ENCODE data around the gene CD81.
"Not testable (repeated sequence)": the region's sequence is repeated elsewhere in the genome, so short reads cannot be mapped to it uniquely, and the experiment has no call there.

Gene CD81, protein sequence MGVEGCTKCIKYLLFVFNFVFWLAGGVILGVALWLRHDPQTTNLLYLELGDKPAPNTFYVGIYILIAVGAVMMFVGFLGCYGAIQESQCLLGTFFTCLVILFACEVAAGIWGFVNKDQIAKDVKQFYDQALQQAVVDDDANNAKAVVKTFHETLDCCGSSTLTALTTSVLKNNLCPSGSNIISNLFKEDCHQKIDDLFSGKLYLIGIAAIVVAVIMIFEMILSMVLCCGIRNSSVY

DNA sequence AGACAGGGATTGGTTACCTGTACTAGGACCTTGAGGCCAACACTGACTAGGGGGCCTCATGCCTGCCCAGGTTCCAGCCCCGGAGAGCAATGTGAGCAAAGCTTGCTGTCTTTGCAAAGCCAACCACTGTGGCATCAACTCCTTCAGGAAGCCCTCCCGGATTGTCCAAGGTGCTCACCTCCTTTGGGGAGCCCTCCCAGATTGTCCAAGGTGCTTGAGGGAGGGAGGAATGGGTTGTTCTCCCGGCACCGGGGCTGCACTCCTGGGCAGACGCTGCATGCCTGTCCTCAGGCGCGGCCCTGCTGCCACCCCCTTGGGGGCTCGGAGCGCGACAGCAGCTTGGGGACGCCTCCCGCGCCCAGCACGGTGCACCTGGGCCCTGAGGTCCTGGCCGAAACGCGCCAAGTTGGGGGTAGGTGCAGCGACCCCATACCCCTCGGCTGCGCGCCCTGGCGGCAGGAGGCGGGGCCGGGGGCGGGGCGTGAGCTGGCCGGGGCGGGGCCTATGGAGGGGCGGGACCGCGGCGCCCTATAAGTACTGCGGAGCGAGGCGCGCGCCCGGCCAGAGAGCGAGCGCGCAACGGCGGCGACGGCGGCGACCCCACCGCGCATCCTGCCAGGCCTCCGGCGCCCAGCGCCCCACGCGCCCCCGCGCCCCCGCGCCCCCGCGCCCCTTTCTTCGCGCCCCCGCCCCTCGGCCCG, at the start of gene CD81:
TSS of gene CD81 (plus strand) at position 560 of the 701 bp plus-strand sequence. CDS start 240 bp downstream, outside the sequence.
- DNase-seq = peak; percentile 72

DNA sequence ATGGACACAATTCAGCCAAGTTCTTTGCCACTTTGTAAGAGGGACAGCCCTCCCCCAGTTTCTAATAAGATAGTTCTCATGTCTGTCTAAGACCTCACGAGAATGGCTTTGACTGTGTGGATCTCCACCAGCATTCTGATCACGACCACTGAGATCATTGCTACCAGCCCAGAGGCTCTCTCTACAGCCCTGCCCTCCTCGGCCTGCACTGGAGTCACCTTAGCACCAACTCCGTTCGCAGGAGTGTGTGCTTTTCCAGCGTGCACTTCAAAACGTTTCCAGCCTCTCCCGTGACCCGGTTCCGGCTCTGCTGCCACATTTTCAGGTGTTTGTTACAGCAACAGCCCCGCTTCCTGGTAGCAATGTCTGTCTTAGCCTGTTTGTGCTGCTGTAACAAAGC, 49.1 kb upstream of the CD81 start:
- DNase-seq = no peak

DNA sequence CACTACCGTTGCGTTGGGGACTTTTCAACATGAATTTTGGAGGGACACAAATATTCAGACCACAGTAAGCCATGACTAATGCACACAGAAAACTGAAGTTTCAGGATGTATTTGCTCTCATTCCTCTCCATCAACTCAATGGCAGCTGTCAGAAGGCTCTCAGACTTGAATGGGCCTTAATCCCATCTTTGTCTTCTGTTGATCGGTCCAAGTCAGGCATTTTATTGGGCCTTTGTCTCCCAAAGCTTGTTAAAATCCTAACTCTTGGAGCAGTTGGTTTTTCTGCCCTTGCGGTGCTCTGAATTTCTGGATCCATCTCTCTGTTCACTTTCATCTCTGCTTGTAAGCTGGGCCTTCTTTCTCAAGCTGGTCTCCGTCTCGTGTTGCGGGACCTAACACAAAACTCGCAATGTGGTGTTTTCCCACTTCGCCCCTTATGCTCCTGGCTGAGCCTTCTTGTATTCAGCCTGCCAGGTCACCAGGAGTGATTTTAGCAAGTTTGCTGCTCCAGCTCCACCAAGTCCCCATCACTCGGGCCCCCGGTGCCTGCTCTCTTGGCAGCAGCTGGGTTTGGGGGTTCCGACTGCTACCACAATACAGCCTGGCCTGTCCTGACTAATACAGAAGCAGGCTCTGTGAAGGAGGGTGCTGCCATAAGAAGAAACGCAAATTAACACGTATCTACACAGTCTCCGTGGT, 48.3 kb upstream of the CD81 start:
- DNase-seq = no peak

DNA sequence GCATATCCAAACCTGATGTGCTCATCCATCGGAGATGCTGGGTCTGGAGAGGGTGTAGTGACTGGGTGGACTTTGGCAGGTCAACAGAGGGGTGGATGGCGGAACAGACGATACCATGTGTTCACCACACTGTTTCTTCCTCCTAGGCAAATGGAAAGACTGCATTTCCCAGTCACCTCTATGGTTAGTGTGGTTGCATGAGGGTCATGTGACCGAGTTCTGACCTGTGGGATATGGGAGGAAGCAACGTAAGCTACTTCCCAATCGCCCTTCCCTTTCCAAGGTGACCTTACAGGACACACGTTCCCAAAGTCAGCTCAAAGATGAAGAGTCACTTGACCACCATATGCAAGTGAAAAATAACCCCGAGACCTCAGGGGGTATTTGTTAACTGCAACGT, 47.6 kb upstream of the CD81 start:
- DNase-seq = no peak

DNA sequence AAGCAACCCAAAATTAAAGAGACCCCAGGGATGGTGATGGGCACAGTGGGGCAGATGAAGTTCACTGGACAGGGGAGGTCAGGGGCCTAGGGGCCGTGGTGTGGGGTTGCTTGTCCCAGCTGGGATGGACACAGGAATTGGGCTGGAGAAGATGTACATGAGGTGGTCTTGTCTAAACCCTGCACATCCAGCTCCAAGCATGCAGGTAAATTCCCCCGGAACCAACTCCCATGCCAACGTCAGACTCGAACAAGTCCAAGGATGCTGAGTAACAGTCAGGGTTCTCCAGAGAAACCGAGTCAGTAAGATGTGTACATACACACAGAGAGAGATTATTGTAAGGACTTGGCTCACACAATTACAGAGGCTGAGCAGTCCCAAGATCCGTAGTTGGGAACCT, 46.4 kb upstream of the CD81 start:
- no peak for DNase-seq

DNA sequence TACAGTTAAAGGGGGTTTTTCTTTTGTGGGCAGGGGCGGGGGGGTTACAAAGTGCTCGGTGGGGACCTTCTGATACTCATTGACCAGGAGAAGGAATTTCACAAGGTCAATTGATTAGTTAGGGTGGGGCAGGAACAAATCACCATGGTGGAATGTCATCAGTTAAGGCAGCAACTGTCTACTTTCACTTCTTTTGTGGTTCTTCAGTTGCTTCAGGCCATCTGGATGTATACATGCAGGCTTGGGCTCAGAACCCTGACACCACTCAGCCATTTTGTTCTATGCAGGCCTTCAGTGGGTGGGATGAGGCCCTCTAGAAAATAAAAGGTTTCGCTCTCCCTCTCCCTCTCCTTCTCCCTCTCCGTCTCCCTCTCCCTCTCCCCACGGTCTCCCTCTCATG, 45.7 kb upstream of the CD81 start:
- no peak for DNase-seq

DNA sequence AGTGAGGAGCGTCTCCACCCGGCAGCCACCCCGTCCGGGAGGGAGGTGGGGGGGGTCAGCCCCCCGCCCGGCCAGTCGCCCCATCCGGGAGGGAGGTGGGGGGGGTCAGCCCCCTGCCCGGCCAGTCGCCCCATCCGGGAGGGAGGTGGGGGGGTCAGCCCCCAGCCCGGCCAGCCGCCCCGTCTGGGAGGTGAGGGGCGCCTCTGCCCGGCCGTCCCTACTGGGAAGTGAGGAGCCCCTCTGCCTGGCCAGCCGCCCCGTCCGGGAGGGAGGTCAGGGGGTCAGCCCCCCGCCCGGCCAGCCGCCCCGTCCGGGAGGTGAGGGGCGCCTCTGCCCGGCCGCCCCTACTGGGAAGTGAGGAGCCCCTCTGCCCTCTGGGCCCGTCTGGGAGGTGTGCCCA, 44.5 kb upstream of the CD81 start:
- not testable (repeated sequence) for DNase-seq

DNA sequence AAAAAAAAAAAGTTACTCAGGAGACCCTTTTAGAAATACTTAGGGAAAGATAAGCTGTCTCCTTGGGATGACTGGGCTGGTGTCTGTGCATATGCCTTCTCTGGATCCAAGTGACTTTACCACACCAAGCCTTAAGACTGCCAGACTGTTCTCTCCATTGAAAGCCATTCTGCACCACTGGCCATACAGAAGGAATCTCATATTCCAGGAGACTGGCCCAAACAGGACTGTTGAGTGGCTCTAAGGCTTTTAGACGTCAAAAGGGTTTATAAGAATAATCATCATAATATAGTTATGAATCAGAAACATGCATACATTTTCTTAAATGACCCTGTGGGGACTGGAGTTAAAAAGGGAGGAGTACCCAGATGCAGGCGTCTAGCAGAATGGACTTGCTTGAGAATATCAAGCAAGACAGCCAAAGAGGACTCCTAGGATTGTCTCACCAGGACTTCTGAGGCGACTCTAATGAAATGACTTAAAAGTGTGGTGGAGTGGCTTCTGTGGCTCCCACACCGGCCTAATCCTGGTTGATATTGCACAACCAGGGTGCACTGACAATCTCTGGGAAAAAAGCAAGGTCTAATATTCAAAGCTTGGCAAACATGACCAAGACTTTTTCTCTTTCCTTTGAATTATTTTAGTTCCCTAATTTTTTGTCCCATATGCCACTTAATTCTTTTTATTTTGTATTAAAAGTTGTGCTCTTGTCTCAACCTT, 43.5 kb upstream of the CD81 start:
- DNase-seq = not testable (repeated sequence)

DNA sequence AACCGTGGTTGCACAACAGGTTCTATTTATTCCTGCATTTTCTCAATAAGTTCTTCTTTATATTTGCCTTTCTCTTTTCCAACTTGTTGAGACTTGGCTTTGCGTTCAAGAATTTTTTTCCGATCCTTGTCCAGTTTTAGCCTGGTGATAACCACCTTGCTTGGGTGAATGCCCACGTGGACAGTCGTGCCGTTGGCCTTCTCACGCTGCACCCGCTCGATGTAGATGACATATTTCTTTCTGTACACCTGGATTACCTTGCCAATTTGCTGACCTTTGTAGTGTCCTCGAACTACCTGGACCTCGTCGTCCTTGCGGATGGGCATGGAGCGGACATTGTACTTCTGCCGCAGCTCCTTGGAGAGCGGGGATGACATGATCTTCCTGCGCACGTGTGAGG, 41.8 kb upstream of the CD81 start:
- DNase-seq = not testable (repeated sequence)

DNA sequence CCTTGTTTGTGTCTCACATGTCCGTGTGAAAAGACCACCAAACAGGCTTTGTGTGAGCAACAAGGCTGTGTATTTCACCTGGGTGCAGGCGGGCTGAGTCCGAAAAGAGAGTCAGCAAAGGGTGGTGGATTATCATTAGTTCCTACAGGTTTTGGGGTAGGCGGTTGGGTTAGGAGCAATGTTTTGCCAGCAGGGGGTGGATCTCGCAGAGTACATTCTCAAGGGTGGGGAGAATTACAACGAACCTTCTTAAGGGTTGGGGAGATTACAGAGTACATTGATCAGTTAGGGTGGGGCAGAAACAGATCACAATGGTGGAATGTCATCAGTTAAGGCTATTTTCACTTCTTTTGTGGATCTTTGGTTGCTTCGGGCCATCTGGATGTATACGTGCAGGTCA, 38.4 kb upstream of the CD81 start:
- not testable (repeated sequence) for DNase-seq

DNA sequence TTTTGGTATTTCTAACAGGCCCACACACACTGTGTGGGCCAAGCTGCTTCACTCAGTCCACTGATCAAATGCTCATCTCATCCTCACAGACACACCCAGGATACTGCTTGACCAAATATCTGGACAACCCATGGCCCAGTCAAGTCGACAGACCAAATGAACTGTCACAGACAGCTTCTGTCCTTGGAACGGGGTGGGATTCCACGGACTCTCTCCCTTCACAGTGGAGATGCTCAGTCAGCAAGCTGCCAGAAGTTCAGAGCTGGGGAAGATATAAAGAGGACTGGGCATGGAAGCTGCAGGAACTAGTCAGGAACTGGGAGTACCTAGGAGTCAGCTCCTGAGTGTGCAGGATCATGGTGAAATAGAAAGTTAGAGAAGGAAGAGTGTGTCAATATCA, 34.6 kb upstream of the CD81 start:
- DNase-seq = no peak

DNA sequence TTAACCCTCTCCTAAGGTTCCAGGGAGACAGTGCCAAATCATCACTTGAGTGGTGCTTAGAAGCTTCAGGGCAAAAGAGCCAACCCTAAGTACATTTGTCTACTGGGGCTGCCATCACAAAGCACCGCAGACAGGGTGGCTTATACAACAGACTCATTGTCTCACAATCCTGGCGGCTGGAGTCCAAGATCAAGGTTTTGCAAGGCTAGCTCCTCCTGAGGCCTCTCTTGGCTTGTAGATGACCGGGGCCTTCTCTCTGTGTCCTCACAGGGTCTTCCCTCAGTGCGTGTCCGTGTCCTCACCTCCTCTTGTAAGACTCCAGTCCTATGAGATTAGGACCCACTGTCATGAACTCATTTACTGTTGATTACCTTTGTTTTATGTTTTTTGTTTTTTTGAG, 34.1 kb upstream of the CD81 start:
- no peak for DNase-seq

DNA sequence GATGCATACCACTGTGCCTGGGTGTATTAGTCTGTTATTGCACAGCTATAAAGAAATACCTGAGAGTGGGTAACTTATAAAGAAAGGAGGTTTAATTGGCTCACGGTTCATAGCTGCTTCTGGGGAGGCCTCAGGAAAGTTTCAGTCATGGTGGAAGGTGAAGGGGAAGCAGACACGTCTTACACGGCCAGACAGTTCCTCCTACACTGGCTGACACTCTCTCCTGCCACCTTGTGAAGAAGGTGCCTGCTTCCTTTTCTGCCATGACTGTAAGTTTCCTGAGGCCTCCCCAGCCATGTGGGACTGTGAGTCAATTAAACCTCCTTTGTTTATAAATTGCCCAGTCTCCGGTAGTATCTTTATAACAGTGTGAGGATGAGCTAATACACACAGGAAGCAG, 33.6 kb upstream of the CD81 start:
- no peak for DNase-seq

DNA sequence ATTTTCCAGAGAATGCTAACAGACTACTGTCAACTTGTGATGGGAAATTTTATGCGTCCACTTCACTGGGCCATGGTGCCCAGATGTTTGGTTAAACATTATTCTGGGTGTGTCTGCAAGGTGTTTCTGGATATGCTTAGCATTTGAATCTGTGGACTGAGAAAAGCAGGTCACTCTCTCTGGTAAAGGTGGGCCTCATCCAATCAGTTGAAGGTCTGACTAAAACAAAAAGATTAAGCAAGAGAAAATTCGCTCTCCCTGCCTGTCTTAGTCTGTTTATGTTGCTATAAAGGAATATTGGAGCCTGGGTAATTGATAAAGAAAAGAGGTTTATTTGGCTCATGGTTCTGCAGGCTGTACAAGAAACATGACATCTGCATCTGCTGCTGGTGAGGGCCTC, 32.1 kb upstream of the CD81 start:
- DNase-seq = no peak

DNA sequence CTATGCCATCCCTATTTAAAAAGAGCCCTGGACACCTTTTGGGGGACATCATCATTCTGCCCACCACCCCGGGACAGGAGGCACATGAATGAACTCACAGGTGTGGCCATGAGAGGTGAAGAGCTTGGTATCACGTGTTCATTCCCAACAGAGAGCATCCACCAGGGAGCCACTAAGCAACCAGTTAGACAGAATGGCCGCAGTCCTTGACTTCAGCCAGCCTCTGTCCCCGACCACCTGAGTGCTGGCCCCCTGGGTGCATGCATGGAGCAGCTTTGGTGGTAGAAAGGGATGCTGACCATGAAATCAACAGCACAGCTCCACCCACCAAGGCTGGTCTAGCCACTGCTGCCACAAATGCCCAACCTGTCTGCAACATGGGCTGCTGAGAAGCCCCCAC, 31.1 kb upstream of the CD81 start:
- DNase-seq = no peak

DNA sequence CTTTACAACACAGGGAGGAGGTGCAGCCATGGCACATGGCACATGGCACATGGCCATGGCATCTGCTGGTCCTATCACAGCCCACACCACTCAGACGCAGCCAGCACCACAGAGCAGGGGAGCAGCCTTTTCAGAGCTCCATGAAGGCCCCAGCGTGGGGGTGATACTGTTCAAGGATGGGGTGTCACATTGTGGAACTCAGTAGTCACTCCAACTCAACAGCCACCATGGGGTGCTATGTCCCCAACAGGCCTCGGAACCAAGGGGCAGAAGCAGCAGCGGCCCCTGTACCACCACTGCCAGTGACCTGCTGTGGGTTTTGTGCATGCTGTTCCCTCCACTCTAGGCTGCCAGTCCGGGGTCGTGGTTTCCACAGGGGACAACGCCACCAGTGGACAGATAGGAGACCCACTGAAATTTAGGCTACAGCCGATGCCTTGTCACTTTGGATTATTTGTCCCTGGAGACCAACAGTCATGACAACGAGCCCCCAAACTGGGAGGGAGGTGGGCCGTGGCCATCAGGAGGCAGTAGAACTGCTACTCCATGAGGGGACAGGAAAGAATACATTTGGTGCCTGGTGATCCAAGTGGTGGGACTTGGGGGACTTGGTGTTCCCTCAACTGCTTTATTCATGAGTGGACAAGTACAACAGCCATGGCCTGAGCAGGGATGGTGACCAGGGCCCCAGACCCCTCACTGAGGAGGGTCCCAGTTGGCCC, 30.4 kb upstream of the CD81 start:
- no peak for DNase-seq

DNA sequence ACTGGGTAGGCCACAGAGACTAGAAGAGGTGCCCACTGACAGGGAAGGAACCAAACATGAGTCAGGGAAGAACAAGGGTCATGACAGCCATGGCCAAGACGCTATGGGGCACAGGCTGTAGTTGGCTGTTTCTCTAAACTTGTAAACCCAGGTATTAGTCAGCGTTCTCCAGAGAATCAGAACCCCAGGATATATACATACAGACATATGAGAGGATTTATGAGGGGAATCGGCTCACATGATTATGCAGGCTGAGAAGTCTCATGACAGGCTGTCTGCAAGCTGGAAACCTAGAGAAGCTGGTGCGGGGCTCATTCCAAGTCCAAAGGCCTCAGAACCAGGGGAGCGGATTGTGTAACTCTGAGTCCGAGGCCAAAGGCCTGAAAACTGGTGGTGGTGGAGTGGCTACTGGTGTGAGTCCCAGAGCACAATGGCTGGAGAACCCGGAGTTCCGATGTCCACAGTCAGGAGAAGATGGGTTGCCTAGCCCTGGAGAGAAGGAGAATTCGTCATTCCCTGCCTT, 29.7 kb upstream of the CD81 start:
- DNase-seq = no peak

DNA sequence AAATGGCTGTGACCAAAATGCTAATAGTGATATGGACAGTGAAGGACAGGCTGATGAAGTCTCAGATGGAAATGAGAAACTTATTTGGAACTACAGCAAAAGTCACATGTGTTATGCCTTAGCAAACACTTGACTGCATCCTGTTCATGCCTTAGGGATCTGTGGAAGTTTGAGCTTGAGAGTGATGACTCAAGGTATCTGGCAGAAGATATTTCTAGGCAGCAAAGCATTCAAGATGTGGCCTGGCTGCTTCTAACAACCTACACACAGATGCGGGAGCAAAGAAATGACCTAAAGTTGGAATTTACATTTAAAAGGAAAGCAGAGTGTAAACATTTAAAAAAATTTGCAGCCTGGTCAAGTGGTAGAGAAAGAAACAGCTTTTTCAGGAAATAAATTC, 28.1 kb upstream of the CD81 start:
- DNase-seq = no peak

DNA sequence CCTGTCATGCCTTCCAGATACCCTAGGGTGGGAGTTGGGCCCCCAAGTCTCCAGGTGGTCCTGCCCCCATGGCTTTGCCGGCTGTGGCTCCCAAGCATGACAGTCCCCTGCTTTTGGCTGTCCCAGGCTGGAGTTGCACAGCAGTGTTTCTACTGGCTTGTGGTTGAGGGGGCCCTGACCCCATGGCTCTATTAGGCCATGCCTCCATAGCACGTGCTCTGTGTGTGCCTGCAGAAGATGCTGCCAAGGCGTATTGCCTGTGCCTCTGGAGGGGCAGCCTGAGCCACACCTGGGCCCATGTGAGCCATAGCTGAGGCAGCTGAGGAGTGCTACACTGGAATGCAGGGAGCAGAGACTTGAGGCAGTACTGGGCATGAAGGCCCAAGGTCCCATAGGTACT, 25.4 kb upstream of the CD81 start:
- DNase-seq = no peak

DNA sequence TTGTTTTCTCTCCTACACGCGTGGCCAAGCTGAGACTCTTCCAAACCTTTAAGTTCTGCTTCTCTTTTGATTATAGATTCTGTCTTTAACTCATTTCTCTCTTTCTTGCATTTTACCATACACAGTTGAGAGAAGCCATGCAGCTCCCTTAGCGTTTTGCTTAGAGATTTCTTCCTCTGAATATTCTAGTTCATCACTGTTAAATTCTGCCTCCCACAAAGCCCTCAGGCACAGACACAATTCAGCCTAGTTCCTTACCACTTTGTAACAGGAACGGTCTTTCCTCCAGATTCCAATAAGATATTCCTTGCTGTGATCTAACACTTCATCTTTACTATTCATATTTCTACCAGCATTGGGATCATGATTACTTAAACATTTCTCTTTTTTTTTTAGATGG, 24.7 kb upstream of the CD81 start:
- no peak for DNase-seq

DNA sequence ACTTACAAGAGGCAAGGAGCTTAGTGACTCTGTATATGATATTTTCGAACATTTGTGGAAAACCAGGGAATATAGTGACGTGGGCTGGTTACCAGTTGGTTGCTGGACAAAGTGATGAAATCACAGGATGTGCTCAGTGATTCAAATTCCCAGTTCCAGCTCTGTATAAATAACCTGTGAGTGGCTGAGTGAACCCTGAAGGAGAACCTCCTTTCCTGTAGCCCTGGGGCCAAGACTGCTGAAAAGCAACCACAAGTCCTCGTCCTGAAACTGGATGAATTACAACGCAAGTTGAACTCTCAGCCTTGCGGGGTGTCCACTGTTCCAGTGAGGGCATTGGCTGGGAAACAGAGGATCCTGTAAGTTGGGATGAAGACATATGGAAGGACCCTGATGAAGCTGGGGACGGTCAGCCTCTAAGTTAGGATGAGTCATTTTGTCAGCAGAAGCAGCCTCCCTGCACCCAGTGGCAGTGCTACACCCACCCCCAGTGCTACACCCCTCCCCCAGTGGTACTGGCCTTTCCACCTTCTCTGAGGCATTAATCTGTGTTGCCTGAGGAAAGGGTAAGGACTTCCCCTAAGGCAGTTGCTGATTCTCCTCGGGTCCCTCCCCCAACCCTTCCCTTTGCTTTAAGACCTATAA, 22.0 kb upstream of the CD81 start:
- no peak for DNase-seq

DNA sequence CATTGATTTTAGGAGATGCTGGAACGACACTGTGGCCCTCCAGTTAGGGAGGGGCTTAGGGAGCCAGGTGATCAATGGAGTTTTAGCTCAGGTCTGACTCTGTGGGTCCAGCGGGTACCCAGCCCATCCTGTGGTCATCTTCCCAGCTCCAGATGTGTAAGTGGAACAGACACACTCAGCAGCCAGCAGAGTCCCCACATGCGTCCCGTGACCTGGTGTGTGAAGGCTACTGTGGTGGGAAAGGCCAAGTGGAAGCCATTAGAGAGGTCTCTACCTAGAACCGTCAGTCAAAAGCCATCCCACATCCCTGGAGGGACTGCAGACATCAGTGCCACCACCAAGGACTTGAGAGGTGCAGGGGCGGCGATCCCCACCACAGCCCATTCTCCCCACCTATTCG, 19.9 kb upstream of the CD81 start:
- DNase-seq = no peak
